ENCODE results near the gene MEN1.

GRCh38 chr11:64760759-64761420, 49.5 kb downstream of the MEN1 start:
- TF ChIP-seq, protein P1, sequence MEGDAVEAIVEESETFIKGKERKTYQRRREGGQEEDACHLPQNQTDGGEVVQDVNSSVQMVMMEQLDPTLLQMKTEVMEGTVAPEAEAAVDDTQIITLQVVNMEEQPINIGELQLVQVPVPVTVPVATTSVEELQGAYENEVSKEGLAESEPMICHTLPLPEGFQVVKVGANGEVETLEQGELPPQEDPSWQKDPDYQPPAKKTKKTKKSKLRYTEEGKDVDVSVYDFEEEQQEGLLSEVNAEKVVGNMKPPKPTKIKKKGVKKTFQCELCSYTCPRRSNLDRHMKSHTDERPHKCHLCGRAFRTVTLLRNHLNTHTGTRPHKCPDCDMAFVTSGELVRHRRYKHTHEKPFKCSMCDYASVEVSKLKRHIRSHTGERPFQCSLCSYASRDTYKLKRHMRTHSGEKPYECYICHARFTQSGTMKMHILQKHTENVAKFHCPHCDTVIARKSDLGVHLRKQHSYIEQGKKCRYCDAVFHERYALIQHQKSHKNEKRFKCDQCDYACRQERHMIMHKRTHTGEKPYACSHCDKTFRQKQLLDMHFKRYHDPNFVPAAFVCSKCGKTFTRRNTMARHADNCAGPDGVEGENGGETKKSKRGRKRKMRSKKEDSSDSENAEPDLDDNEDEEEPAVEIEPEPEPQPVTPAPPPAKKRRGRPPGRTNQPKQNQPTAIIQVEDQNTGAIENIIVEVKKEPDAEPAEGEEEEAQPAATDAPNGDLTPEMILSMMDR (IDR thresholded peaks at IDR 0.05) = no peak
- TF ChIP-seq SIN3A (IDR thresholded peaks at IDR 0.05; ENCODE audit: borderline replicate concordance, insufficient read depth, low read depth, low read length) (no peak), REST (IDR thresholded peaks at IDR 0.05; ENCODE audit: insufficient read depth in 1 of 2, low read depth in 2 of 2, low read length in 1 of 2) (no peak), POLR2AphosphoS5 (IDR thresholded peaks at IDR 0.05; ENCODE audit: low read depth, low read length) (peak; percentile 21; the same call in 1 of the 2 replicates)

All from Panc1 (cell line).